Vagina (tissue), 2 donors: ENCODE measurements around the gene DPH7.

Experiments
- CTCF ChIP-seq, 3 experiments: fragments of 450-650 bp in 2 of 3; fragments of 200-600 bp in 1 of 3; sonication (generic) in 1 of 3; IDR thresholded peaks; one replicate each; pipeline ENCODE4 v1.5.1; 2017 to 2019; ENCODE audit warnings: antibody characterized with exemption in 3 of 3, mild to moderate bottlenecking in 2 of 3, moderate library complexity in 2 of 3
- POLR2A ChIP-seq, 2 donors: fragments of 450-650 bp; IDR thresholded peaks; one replicate each; pipeline ENCODE4 v1.6.1; 2017; ENCODE audit warnings: antibody characterized with exemption in 2 of 2, mild to moderate bottlenecking in 2 of 2, moderate library complexity in 2 of 2

DNA sequence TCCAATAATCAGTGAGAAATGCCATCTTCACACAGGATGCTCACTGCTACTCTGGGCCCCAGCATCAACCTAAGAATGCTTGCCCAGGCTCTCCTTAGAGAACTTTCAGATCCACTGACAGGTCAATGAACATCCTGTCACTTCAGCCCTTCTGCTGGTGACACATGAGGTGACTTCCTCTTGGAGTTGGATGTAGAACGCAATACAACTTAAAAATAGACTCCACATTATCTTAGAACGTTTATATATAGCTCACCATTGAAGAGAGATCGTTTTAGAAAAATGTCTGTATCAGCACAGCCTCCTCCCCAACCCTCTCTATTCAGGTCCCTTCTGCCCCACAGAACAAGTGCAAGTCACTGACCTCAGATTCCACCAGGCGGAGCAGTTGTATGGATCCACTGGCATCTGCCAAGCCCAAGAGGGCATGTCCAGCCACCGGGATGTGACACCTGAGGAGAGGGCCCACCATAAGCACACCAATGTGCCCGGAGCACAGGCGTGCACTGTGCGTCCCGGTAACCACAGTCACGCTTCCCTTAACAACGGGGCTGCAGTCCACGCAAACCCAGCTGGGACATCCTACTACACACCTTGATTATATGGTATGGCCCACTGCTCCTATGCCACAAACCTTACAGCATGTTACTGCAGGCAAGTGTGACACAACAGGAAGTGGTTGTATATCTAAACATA, 2.9 kb downstream of the DPH7 start:
- TF ChIP-seq POLR2A (IDR thresholded peaks at IDR 0.05) (no peak), CTCF (IDR thresholded peaks at IDR 0.05) (no peak)
